Measurements from ENCODE around the gene LCOR. TPM values are rescaled to one million over a fixed set of nuclear protein-coding genes. Genes with fewer than 3 reads are reported as not detected.
"Not testable (repeated sequence)": the region's sequence is repeated elsewhere in the genome, so short reads cannot be mapped to it uniquely, and the experiment has no call there.

Gene LCOR
- total RNA-seq, 2 donors from 2014 or later = 20.2 to 21.3 TPM

- peak; percentile 26 for DNase-seq
- ATAC-seq = peak; percentile 1 to 7
- intact Hi-C loops (cut with DNase I) = loop anchor here in 1 of 2 donors (5.0 to 10.0 kb wide), 2 partner anchors 84 to 191 kb away; no protein-coding TSS in a partner anchor
These were observed 1.3 kb downstream of the LCOR start for GRCh38 chr10:96833220-96834001.

GRCh38 chr10:96834120-96834519, 2.0 kb downstream of the LCOR start:
- intact Hi-C loops (cut with DNase I) = loop anchor here in 1 of 2 donors (5.0 to 10.0 kb wide), 2 partner anchors 83 to 191 kb away; no protein-coding TSS in a partner anchor
- no peak for DNase-seq

DNA sequence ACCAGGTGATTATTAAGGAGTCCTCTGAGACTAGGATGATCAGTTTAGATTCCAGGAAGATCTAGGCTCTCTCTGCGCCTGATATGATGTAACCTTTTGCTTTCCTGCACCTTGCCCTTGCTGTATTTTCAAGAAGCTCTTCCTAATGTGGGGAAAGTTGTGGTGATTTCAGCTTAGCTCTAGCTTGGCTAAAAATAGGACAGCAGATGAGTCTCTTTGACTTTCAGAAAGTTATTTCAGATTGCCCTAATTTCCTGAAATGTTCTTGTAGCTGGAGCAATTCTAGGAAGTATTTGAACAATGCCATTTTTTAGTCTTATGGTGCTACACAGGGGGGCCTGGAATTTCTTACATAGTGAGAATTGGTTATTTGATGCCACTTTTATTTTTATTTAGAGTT, 3.8 kb downstream of the LCOR start:
- intact Hi-C loops (cut with DNase I) = loop anchor here in 1 of 2 donors (10.0 kb wide), 1 partner anchor 189 kb away; no protein-coding TSS in a partner anchor

More at GRCh38 chr10:96834120-96834519, 2.0 kb downstream of the LCOR start:
- ATAC-seq = no peak

DNA sequence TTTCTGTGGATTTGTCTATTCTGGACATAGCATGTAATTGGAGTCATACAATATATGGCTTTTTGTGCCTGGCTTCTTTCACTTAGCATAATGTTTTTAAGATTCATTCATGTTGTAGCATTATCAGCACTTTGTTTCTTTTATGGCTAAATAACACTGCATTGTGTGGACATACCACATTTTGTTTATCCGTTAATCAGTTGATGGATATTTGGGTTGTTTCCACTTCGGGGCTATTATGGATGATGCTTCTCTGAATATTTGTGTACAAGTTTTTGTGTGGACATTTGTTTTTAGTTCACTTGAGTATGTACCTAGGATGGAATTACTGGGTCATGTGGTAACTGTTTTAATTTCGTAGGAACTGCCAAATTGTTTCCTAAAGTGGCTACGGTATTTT, 6.4 kb downstream of the LCOR start:
- DNase-seq (no peak), ATAC-seq (no peak)
- intact Hi-C loops (cut with DNase I) = loop anchor here in 1 of 2 donors (10.0 kb wide), 1 partner anchor 186 kb away; no protein-coding TSS in a partner anchor

More for the DNA sequence above, 3.8 kb downstream of the LCOR start:
- ATAC-seq (no peak), DNase-seq (no peak)

- intact Hi-C loops (cut with DNase I) = no loop called here
- DNase-seq (no peak), ATAC-seq (peak in 1 of 2 donors; percentile 58)
These were observed 8.9 kb downstream of the LCOR start for GRCh38 chr10:96840841-96841518.

DNA sequence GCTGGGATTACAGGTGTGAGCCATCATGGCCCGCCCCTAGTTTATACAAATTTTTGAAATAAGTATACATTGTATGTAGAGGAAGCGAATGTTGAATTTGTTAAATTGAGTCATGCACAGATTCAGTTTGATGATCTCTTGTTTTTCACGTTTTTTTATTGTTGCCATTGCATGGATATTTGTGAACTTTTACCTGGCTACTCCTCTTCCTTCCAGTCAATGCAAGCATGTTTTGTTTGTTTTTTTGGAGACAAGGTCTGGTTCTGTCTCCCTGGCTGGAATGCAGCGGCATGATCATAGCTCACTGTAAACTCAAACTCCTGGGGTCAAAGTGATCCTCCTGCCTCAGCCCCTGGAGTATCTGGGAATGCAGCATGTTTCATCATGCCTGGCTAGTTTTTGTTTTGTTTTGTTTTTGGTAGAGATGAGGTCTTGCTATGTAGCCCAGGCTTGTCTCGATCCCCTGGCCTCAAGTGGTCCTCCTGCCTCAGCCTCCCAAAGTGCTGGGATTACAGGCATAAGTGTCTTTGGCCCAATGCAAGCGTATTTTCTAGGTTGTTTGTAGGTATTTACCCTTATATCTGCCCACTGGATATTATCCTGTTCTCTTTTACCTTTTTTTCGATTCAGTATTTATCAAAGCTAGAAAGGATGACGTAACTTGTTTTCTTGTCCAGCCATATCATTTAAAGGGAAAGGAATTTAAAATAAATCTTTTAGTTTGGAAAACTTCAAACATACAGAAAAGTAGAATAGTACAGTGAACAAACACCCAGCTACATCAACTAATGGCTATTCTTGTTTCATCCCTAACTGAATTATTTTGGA, 11.0 kb downstream of the LCOR start:
- intact Hi-C loops (cut with DNase I) = no loop called here
- ATAC-seq = no peak

DNA sequence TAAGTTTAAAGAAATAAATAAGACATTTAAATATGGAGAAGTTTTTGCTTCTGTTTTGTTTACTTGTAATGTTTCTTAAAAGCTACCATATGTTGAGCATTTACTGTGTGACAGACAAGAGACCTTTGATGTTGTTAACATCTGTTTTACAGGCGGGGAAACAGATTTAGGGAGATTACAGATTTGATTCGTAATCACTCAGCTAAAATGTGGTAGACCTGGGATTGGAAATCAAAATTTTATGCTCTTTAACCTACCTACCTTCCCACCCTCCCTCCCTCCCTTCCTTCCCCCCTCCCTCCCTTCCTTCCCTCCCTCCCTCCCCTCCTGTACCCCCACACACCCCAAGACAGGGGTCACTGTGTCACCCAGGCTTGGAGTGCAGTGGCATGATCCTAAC, 11.7 kb downstream of the LCOR start:
- intact Hi-C loops (cut with DNase I) = no loop called here
- no peak for ATAC-seq
- DNase-seq = no peak

More for the DNA sequence above, 11.0 kb downstream of the LCOR start:
- no peak for DNase-seq

DNA sequence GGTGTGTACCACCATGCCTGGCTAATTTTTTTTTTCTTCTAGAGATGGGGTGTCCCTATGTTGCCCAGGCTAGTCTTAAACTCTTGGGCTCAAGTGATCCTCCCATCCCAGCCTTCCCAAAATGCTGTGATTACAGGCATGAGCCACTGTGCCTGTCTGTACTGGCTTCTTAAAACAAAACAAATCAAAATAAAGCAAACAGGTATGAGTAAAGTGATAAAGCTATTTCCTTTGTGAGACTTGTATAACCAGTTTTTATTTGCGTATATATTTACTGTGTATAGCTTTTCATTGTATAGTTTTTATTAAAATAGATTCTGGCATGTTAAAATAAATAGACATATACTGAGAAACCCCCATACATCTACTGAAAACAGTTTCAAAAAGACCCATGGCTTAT, 14.3 kb downstream of the LCOR start:
- DNase-seq = no peak
- intact Hi-C loops (cut with DNase I) = no loop called here
- no peak for ATAC-seq

DNA sequence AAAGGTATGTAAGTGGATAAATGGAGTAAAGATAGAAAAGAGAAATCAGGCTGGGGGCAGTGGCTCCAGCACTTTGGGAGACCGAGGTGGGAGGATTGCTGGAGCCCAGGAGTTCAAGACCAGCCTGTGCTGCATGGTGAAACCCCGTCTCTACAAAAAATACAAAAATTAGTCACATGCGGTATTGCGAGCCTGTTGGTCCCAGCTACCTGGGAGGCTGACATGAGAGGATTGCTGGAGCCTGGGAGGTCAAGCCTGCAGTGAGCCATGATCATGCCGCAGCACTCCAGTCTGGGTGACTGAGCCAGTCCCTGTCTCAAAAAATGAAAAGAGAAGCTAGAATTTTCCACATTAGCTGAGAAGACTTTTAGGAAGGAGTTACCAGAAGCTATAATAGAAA, 14.8 kb downstream of the LCOR start:
- ATAC-seq (no peak), DNase-seq (no peak)
- intact Hi-C loops (cut with DNase I) = no loop called here

DNA sequence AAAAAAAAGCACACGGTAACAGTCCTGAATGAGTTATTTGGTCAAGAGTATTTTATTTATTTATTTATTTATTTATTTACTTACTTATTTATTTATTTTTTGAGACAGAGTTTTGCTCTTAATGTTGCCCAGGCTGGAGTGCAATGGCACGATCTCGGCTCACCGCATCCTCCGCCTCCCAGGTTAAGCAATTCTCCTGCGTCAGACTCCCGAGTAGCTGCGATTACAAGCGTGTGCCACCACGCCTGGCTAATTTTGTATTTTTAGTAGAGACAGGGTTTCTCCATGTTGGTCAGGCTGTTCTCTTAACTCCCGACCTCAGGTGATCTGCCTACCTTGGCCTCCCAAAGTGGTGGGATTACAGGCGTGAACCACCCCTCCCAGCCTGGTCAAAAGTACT, 15.3 kb downstream of the LCOR start:
- ATAC-seq; intact Hi-C loops (cut with DNase I); DNase-seq: not testable (repeated sequence)

DNA sequence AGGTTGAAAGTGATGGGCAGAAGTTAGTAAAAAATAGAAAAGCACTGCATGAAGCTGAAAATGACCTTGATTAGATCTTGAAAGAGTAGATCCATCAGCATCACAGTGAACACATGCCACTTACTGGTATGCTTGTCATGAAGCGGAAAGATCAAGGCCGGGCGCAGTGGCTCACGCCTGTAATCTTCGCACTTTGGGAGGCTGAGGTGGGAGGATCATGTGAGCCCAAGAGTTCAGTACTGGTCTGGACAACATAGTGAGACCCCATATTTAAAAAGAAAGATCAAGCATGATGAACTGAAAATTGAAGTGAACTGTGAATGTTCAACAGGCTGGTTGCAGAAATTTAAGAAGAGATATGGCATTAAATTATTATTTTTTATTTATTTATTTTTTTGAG, 18.0 kb downstream of the LCOR start:
- ATAC-seq (no peak), DNase-seq (no peak)
- intact Hi-C loops (cut with DNase I) = no loop called here

DNA sequence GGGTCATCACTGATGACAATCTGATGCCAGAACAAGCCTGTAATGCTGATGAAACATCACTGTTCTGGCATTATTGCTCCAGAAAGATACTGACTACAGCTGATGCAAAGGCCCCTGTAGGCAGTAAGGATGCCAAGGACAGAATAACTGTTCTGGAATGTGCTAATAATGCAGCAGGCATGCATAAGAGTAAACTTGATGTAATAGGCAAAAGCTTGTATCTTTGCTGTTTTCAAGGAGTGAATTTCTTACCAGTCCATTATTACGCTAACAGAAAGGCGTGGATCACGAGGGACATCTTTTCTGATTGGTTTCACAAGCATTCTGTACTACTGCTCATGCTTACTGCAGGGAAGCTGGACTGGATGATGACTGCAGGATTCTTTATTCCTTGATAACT, 18.7 kb downstream of the LCOR start:
- DNase-seq = no peak
- intact Hi-C loops (cut with DNase I) = no loop called here
- ATAC-seq = peak in 1 of 2 donors; percentile 91

GRCh38 chr10:96851281-96851680, 19.2 kb downstream of the LCOR start:
- DNase-seq (no peak), ATAC-seq (no peak)
- intact Hi-C loops (cut with DNase I) = no loop called here

- DNase-seq (no peak), ATAC-seq (no peak)
- intact Hi-C loops (cut with DNase I) = no loop called here
These were observed 24.2 kb downstream of the LCOR start for GRCh38 chr10:96856317-96856716.

- ATAC-seq (no peak), DNase-seq (no peak)
- intact Hi-C loops (cut with DNase I) = no loop called here
These were observed 25.4 kb downstream of the LCOR start for GRCh38 chr10:96857301-96858012.

GRCh38 chr10:96858038-96858705, 26.1 kb downstream of the LCOR start:
- DNase-seq (no peak), ATAC-seq (no peak)
- intact Hi-C loops (cut with DNase I) = no loop called here

DNA sequence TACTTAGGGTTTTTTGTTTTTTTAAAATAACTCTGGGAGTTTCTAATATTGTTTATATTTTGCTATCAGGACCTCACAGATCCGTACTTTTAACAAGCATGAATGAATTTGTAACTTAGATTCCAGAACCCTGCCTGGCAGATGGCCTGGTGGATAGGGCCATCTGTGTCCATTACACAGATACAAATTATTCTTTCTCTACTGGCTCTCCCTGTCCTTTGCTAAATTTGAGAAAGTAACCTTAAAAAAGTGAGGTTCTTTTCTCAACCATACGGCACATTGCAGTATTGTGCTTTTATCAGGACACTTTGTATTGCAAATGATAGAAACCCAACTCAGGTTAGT, 26.6 kb downstream of the LCOR start:
- intact Hi-C loops (cut with DNase I) = no loop called here
- DNase-seq = no peak
- ATAC-seq = no peak

DNA sequence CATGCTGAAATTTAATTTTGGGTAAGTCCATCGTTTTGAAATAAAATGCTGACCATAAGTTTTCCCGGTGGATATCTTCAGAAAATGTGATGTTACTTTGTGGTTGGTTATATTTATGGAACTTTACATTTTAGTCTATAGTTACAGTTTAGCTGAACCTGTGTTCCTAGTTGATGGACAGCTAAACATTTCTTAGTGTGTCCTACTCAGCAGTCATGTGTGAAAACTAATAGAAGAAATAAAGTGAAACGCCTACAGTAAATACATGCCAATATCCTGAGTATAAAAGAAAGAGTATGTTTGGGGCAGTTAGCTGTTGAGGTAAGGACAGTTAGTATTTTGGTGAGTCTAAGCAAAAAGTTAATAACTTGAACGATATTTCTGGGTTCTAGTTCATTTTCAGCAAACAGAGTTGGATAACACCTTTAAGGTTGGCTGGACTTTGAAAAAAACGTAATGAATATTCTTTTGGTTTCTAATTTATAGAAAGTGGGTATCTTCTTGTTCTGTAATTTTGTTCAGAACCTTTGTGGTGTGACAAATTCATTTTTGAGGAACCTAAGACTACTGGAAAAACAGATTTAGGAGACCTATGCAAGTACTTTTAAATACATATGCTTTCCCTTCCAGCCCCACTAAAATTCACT, 28.7 kb downstream of the LCOR start:
- DNase-seq (no peak), ATAC-seq (no peak)
- intact Hi-C loops (cut with DNase I) = no loop called here

Data from left cardiac atrium (tissue), 4 donors.